Mesendoderm (in vitro differentiated cells): Measurements from ENCODE around the gene CLIC1. TPM values are rescaled to one million over a fixed set of nuclear protein-coding genes. Genes with fewer than 3 reads are reported as not detected.

Experiments
- small RNA-seq: library from polyadenylated mRNA; stranded (forward); fragments of <200 nt; extraction: miRNeasy Mini kit (QIAGEN cat#:217004); gene quantifications from one replicate; pipeline ENCODE3, GENCODE V24; 2013; ENCODE audit not compliant: insufficient read depth

CLIC1 gene

Small RNAs within 50 kb of the gene (small RNA-seq; reads per million reads assigned to genes)
- gene LY6G6D (not detected), gene MIR4646 (not detected), gene MSH5-SAPCD1 (not detected), gene RF00019 (not detected), gene RNU6-850P (not detected), gene SAPCD1 (not detected)
